ENCODE results near the gene PNCK.

DNA sequence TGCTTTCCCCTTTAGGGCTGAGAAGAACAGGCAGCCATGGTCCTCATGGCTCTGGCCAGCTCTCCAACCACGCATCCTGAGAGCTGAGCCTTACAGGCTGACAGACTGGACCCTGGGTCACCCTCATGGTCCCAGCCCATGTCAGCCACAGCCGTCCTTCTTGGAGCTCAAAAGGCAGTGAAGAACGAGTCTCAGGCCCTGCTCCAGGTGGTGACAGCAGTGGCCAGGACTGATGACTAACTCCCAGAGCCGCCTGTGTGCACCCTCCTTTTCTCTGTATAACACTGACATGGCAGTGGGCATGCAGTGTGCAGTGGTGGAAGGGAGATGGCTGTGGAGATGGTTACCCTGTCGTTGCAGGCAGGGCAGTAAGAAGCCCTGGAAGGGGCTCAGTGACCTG is 36.9 kb downstream of the PNCK start:
- no peak for TF ChIP-seq CTCF (IDR thresholded peaks at IDR 0.05)
- TF ChIP-seq POLR2A (IDR thresholded peaks at IDR 0.05) = no peak
- TF ChIP-seq POLR2AphosphoS5 (IDR thresholded peaks at IDR 0.05) = no peak

All from sigmoid colon (tissue), 4 donors.